K562 (cell line): Measurements from ENCODE around the gene ZZZ3. TPM values are rescaled to one million over a fixed set of nuclear protein-coding genes. Genes with fewer than 3 reads are reported as not detected.
A peak's percentile ranks its signal among the peaks of the same experiment; 100 is the strongest.

Source experiments
- GATA2 ChIP-seq: sonication (generic); formaldehyde crosslinking; IDR thresholded peaks from 2 replicates; pipeline ENCODE4 v1.4.0; 2020; ENCODE audit warnings: mild to moderate bottlenecking, missing genetic modification reagents
- KAT7 ChIP-seq: sonication (generic); formaldehyde crosslinking; IDR thresholded peaks from 2 replicates; pipeline ENCODE4 v1.8.0; 2022; ENCODE audit warnings: missing genetic modification reagents, mild to moderate bottlenecking, borderline replicate concordance
- KDM1A ChIP-seq, 2 experiments: fragments of 450-650 bp; IDR thresholded peaks; 2 replicates each; pipeline ENCODE4 v1.6.1; 2016; ENCODE audit warnings: mild to moderate bottlenecking in 2 of 2
- MCM3 ChIP-seq: fragments of 450-650 bp; IDR thresholded peaks from 2 replicates; pipeline ENCODE4 v1.6.1; 2016
- POLR2AphosphoS2 ChIP-seq: IDR thresholded peaks from 2 replicates; pipeline ENCODE4 v1.6.1; 2012; ENCODE audit warnings: low read length, improper control_type of control experiment
- SMAD2 ChIP-seq: fragments of 150-350 bp; IDR thresholded peaks from 2 replicates; pipeline ENCODE4 v1.6.1; 2014; ENCODE audit warnings: low read depth, mild to moderate bottlenecking, low read length
- SOX6 ChIP-seq: fragments of 450-650 bp; IDR thresholded peaks from 2 replicates; pipeline ENCODE4 v1.6.1; 2014; ENCODE audit warnings: mild to moderate bottlenecking
- TAF1 ChIP-seq: IDR thresholded peaks from 2 replicates; pipeline ENCODE4 v1.6.1; 2011; ENCODE audit warnings: mild to moderate bottlenecking, low read length, moderate library complexity; ENCODE audit not compliant: insufficient read depth, control insufficient read depth, severe bottlenecking; ENCODE audit errors: extremely low read depth
- ZFPM2 ChIP-seq: fragments of 250-450 bp; sonication (Bioruptor Pico); IDR thresholded peaks from 2 replicates; pipeline ENCODE4 v1.5.1; 2022; ENCODE audit warnings: mild to moderate bottlenecking
- ZNF217 ChIP-seq: sonication (generic); formaldehyde crosslinking; IDR thresholded peaks from 2 replicates; pipeline ENCODE4 v1.8.0; 2022; ENCODE audit warnings: mild to moderate bottlenecking, missing genetic modification reagents
- polyA plus RNA-seq, 8 experiments: library from polyadenylated mRNA; depleted of rRNA in 4 of 8; stranded (reverse) in 5 of 8; unstranded in 3 of 8; fragments of >200 nt; fragmentation: Nextera tagmentation in 2 of 8; fragmentation: Illumina TruSeq in 1 of 8; extraction: Ambion mirVana in 2 of 8; extraction: Trizol in 1 of 8; gene quantifications; 2 replicates each; pipeline versions ENCODE4 v1.2.1 to v1.2.3, GENCODE V29; 2011 to 2014; ENCODE audit warnings: inconsistent platforms in 1 of 8, missing spikeins in 1 of 8
- total RNA-seq, 7 experiments: library from RNA; depleted of rRNA in 6 of 7; stranded (reverse); fragments of >200 nt in 6 of 7; fragmentation: Illumina TruSeq in 2 of 7; extraction: Trizol in 2 of 7; gene quantifications; 2 replicates each; pipeline versions ENCODE4 v1.2.1 to v1.2.3, GENCODE V29; 2011 to 2021; ENCODE audit warnings: low replicate concordance in 1 of 7
- TF ChIP-seq, protein P1 (sequence below): sonication (generic); formaldehyde crosslinking; IDR thresholded peaks from 2 replicates; pipeline ENCODE4 v1.8.1; 2023; ENCODE audit warnings: mild to moderate bottlenecking, missing genetic modification reagents
- TF ChIP-seq, protein P2 (sequence below): fragments of 450-650 bp; IDR thresholded peaks from 2 replicates; pipeline ENCODE4 v1.6.1; 2018; ENCODE audit warnings: mild to moderate bottlenecking, low read depth; ENCODE audit not compliant: partially characterized antibody

Gene ZZZ3
- total and polyA plus RNA-seq, 9 of the 15 experiments (the other 6 are each of a cell fraction or from before 2014, with no cell fraction given), result 13.9 to 64.0 (median 36.7) TPM

DNA sequence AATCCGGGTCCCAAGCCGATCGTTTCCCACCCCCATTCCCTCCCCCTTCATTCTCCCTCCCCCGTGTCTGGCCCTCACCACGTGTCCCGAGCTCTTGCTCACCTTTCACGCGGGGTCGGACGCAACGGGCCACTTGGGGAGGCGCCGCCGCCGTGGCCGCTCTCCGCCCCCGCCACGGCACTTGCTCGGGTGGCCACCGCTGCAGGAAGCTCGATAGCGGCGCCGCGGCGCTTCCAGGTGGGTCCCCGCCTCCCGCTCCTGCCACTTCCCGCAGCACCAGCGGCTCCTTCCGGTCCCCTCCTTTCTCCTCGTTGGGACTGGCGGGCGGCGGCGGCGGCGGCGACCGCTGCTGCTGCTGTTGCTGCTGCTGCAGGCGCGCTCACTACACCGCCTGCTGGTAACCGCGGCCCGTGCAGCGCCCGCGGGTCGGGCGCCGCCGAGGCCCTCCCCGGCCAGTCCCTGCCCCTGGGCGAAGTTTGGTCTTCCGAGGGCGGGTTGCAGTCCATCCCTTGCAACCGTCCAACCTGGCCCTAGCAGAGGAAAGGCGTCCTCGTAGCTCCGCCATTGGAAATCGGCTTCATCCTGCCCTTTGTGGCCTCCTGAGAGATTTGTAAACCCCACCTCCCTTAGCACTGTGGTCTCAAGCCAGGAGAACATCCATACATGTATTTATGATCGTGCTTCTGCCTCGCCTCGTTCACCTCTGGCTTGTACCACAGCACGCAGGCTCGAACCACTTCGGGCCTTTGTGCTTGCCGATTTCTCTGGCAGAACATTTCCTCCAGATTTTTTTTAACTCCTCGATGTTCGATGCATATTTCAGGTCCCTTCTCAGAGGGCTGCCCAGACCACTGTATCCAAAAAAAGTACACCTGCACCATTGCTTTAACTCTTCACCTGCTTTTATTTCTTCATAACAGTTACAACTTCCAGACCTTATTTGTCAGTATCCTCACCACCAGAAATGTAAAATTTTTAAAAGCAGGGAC is 996 bp upstream of the ZZZ3 start (continued):
- TF ChIP-seq, protein P1, sequence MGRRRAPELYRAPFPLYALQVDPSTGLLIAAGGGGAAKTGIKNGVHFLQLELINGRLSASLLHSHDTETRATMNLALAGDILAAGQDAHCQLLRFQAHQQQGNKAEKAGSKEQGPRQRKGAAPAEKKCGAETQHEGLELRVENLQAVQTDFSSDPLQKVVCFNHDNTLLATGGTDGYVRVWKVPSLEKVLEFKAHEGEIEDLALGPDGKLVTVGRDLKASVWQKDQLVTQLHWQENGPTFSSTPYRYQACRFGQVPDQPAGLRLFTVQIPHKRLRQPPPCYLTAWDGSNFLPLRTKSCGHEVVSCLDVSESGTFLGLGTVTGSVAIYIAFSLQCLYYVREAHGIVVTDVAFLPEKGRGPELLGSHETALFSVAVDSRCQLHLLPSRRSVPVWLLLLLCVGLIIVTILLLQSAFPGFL, result no peak
- TF ChIP-seq, protein P2, sequence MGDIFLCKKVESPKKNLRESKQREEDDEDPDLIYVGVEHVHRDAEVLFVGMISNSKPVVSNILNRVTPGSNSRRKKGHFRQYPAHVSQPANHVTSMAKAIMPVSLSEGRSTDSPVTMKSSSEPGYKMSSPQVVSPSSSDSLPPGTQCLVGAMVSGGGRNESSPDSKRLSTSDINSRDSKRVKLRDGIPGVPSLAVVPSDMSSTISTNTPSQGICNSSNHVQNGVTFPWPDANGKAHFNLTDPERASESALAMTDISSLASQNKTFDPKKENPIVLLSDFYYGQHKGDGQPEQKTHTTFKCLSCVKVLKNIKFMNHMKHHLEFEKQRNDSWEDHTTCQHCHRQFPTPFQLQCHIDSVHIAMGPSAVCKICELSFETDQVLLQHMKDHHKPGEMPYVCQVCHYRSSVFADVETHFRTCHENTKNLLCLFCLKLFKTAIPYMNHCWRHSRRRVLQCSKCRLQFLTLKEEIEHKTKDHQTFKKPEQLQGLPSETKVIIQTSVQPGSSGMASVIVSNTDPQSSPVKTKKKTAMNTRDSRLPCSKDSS, result no peak
- TF ChIP-seq SOX6 (peak; percentile 54; the same call in 1 of the 2 replicates), ZFPM2 (CRISPR knock-in tag) (no peak), ZNF217 (CRISPR knock-in tag) (no peak), TAF1 (peak; percentile 51), MCM3 (no peak), GATA2 (CRISPR knock-in tag) (no peak), POLR2AphosphoS2 (no peak), KAT7 (CRISPR knock-in tag) (no peak), SMAD2 (no peak), KDM1A (IDR thresholded peaks at IDR 0.05) (peak in 1 of 2 experiments; percentile 85; a peak in 2 of 4 replicates)
